HG03135 (cell line): Measurements from ENCODE around the gene LRSAM1.

ENCODE experiments used
- ATAC-seq: cut with Tn5 transposase; IDR thresholded peaks from one replicate; pipeline ENCODE4 v1.9.1; 2021; ENCODE audit warnings: mild to moderate bottlenecking, moderate library complexity; ENCODE audit not compliant: unreplicated experiment

LRSAM1 gene

GRCh38 chr9:127495884-127496555 is 44.7 kb downstream of the LRSAM1 start:
- ATAC-seq = no peak

- no peak for ATAC-seq
Measured at GRCh38 chr9:127496974-127497373, 45.7 kb downstream of the LRSAM1 start.

DNA sequence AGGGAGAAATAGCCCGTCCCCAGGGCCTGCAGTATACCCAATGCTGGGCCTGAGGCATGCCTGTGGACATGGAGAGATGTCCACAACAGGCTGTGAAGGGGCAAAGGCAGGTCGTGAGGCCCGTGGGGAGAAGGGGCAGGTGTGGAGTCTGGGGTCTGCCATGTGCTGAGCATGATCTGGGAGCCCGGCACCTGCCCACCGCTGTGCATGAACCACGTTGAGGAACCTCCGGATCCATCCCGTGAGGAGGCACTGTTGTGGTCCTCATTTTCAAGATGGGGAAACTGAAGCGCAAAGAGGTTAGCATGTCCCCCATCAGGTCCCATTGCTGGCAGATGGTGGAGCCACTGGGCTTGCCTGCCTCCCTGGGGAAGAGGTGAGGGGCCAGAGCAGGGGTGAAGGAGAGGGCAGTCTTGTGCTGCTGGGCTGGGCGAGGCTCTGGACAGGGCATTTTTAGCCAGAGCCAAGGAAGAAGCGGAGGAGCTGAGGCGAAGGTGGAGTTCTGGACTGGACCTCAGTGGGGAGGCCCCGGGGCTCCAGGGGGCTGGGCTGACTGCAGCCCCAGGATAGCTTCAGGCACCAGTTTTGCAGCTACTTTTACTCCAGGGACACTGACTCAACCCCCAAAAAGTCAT is 46.5 kb downstream of the LRSAM1 start:
- no peak for ATAC-seq

DNA sequence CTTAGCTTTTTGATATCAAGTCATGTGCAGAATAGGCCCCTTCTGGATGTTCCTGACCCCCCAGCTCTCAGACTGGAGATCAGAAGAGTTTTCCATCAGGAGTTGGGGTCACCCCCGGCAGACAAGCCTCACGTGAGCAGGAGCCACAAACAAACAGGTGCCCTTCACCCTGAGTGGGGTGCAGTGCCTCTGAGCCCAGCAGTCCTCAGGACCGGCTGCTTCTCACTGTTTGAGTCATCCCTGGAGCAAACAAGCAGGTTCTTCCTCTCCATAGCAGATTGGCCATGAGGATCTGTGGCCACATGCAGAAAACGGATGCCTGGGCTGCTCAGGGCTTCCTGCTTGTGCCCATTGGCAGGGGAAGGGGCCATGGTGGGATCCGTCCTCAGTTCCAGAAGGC is 47.0 kb downstream of the LRSAM1 start:
- no peak for ATAC-seq

- no peak for ATAC-seq
Measured at GRCh38 chr9:127500399-127500798, 49.1 kb downstream of the LRSAM1 start.

- no peak for ATAC-seq
Measured at GRCh38 chr9:127500862-127501261, 49.6 kb downstream of the LRSAM1 start.

DNA sequence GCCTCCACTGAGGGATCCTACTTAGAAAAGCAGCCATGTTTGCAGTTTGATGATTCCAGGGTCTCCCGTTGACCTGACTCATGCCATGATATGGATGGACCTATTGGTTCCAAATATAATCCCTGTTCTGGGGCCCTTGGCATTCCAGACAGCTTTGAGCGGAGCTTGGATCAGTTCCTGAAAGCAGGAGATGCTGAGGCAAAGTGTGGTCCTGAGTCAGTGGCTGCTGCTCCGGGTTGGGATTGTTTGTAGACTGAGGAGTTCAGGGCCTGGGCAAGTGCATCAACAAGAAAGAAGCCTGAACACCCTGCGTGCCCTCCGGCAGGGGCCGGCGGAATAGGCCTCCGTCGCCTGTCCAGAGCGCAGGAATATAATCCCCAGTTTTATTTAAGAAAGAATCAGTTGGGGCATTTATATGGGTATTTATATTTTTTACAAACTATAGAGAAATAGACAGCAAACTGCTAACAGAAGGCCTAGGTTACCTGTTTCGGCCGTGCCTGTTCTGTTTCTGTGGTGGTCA is 50.6 kb downstream of the LRSAM1 start:
- ATAC-seq = no peak

GRCh38 chr9:127502706-127503378 is 51.5 kb downstream of the LRSAM1 start:
- no peak for ATAC-seq

GRCh38 chr9:127503379-127503921 is 52.1 kb downstream of the LRSAM1 start:
- no peak for ATAC-seq

- ATAC-seq = no peak
Measured at GRCh38 chr9:127503947-127504886, 52.9 kb downstream of the LRSAM1 start.

GRCh38 chr9:127504887-127505251 is 53.6 kb downstream of the LRSAM1 start:
- ATAC-seq = no peak

- ATAC-seq = no peak
Measured at GRCh38 chr9:127505396-127506116, 54.2 kb downstream of the LRSAM1 start.

DNA sequence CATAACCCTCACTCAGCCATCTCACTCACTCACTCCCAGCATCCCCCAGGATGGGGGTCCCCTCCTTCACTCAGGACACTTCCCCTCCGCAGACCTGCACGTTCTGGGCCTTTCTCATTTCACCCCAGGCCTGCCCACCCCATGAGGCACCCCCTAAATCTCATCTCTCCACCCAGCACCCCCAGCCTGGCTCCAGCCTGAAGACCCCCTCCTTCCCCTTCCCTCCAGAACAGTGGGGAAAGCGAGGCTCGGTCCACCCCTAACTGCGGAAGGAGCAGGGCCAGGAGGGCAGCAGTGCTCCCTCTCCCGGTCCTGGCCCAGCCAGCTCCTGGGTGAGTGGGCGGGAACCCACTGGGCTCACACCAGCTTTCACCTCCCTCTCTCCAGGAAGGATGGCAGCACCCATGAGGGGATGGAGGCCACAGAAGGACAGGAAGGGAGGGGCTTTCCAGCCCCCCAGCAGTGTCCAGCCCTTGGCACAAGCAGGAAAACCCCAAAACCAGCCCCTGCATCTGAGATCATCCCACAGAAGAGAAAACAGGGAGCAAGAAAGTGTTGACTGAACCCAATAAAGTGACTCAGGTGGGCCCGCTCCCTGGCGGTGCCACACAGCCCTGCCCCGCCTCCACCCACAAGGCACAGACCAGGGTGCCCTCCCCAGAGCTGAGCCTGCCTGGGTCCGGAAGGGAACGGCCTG is 55.0 kb downstream of the LRSAM1 start:
- no peak for ATAC-seq

DNA sequence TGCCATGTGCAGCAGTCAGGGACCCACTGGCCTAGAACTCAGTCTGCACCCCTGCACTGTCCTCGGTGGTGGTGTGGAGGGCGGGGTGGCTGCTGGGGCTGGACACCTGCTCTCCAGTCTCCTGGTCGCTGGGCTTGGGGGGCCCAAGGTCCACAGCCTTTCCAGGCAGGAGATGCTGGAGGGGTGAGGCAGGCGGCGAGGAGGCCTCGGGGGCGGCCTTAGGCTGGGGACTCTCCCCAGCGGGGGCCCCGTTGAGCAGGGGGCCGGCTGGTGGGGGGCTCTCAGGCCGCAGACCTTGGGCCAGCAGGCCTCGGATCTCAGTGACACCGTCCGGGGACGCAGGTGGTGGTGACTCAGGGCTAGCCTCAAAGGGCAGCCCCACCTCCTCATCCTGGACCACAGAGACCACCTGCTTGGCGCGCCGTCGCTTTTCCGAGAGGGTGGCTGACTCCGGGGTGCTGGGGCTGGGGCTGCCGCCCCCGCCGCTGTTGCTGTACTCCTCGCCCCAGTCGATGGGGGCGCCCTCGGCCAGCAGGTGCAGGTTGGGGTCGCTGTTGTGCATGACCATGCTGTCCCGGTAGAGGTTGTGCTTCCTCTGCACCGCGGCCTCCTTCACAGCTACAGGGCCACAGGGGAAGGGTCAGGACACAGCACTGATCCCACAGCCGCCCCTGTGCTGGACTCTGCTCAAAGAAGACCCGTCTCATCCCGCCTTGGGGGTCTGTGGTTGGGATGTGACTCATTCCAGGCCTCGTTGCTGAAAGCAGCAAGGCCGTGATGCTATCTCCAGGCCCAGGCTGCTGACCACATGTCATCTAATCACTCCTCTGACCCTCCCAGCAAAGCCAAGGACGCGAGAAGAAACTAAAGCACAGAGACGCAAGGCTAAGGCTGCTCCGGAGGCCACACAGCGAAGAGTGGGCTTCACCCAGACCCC is 55.8 kb downstream of the LRSAM1 start:
- no peak for ATAC-seq

DNA sequence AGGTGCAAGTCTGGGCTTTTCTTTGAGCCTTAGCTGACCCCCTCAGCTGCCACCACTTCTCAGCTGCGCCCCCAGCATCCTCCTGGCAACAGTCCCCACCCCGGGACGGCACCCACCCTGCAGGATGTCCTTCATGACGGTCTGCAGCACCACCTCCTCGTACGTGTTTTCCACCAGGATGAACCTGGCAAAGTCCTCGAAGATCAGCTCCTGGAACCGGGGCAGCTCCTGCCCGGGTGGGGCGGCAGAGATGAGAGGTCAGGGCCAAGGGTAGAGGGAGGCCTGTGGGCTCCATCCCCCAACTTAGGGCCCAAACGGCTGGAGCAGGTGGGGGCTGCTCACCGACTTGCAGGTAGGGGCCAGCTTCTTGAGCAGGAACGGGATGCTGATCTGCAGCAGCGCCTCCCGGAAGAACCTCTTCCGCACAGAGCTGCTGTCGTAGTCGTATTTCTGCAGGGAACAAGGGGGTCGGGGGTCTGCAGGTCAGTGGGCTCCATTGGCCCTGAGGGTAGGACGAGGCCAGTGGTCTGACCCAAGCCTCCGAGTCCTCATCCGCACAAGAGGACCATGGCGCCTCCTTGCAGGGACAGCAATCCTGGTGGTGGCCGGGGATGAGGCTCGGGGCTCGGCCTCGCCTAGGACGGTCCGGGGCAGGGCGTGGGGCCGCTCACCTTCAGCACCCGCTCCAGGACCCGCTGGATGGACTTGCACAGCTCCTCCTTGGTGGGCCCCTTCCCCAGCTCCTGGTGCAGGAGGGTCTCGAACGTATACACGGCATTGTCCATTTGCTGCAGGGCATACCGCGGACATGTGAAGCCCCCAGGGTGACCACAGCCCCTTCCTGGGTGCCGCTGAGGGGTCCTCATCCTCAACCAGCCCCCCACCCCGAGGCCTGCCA is 56.7 kb downstream of the LRSAM1 start:
- ATAC-seq = no peak

GRCh38 chr9:127508901-127509260 is 57.6 kb downstream of the LRSAM1 start:
- no peak for ATAC-seq

DNA sequence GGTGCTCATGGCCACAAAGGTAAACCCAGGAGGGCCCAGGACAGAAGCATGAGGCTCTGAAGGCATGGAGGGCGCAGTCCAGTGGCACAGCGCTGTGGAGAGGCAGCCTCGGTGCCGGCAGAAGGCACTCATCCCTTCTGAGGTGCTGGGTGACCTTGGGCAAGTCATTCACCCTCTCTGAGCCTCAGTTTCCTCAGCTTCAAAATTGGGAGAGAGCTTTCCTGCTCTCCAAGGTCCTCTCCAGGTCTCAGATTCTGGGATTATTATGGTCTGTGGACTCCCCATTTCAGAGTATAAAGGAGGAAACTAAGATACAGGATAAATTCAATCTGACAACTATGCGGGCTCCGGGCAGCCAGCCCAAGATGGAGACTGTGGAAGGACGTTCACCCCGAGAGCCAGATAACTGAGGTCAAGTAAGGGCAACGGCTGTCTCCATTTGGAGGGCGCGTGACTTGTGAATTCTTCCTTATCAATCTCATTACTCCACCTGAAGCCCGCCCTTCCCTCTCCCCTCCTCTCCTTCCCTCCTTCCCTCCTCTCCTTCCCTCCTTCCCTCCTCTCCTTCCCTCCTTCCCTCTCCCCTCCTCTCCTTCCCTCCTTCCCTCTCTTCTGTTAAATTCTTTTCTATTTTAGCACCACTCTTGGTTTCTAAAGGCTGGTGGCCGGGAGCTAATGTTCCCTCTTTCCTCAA is 58.1 kb downstream of the LRSAM1 start:
- ATAC-seq = no peak
